M059J (cell line): ENCODE results near the gene ARHGAP25. TPM values are rescaled to one million over a fixed set of nuclear protein-coding genes. Genes with fewer than 3 reads are reported as not detected.

Experiments used
- DNase-seq: peaks from one replicate; pipeline ENCODE4 v3.0.0-alpha.2; 2012; ENCODE audit warnings: low read depth
- total RNA-seq: library from RNA; depleted of rRNA; stranded (reverse); fragments of >200 nt; shearing (Covaris generic); gene quantifications from 2 replicates; pipeline ENCODE4 v1.2.3, GENCODE V29; 2014

The ARHGAP25 gene
- total RNA-seq, 1 experiment from 2014 or later: 0.27 TPM

- no peak for DNase-seq
Observed at GRCh38 chr2:68742626-68743415, 8.2 kb downstream of the ARHGAP25 start.

DNA sequence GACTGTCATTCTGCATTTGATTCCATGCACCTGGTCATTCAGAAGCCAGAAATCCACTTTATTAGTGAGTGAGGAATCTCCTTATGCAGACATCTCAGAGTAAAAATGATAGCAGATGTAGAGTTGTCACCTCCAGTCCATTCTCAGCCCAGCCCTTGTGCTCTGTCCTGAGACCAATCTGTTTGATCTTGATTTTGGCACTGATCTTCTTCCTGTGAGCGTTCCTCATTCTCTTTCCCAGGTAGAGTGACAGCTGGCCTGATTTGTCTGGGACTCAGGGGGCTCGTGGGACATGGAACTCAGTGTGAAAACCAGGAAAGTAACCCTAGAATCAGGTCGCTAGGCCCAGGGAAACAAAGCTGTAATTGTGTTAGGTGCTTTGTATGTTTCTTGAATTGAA, 8.9 kb downstream of the ARHGAP25 start:
- DNase-seq: no peak

DNA sequence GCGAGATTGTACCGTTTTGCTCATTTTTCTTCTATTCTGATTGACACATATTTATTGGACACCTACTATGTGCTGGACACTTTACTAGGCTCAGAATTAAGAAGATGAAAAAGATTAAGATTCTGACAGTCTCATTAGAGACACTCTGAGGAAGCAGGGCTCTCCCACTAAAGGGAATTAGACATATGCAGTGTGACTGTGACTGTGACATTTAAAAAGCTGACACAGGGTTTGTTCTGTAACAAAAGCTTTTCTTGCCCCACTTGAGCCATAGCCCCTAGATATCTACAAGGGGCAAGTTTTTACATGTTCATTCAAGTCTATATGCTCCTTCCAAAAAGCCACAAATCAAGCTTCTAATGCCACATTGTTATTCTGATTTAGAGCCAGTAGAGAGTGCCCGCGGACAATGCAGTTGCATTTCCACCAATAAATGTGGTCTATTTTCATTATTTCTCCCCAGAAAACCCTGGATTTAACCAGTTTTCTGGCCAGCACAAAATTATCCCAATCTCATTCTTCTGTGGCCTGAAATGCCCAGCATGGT, 9.8 kb downstream of the ARHGAP25 start:
- DNase-seq: no peak

DNA sequence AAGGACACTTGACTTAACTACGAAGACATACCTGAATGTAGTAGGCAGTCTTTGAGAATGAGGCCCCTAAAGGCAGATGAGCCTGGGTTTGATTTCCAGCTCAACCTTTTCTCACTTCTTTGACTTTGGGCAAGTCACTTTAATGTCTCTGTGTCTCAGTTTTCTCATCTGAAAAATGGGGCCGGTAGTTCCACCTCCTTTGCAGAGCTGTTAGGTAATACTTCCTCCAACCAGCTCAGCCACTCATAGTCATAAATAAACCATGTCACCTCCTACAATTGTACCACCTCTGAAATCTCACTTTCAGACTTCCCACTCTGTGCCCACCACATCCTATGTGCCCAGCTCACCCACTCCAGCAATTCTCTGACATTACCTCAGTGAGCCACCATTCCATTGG, 10.4 kb downstream of the ARHGAP25 start:
- no peak for DNase-seq

DNA sequence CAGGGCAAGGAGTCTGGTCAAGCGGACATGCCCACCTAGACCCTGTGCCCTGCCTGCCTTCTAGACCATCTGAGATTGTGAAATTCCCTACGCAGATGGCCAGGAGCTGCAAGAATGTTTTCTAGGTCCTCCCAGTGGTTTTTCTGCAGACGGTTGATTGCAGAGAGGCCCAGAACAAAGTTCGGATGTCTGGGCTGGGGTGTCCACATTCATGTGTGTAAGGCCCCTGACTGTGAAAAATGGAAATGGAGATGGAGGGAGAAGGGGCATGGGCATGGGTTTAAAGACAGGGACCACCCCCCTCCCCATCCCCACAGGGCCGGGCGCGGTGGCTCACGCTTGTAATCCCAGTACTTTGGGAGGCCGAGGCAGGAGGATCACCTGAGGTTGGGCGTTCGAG, 11.8 kb downstream of the ARHGAP25 start:
- no peak for DNase-seq

DNA sequence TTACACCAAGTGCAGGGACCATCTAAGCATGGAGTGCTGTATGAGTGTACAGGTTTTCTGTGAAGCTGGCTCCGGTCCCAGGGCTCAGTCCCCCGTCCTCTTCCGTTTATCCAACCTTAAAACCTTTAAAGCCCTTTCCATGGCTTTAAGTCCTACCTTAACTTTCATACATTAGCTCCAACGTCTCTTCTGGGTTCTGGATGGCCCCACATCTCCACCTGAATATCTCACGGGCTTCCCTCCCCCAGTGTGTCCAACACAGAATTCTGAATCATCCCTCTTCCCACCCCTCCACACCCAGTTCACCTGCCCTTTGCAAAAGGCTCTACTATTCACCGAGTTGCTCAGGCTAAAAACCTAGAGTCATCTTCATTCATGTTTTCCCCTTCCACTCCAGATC, 12.8 kb downstream of the ARHGAP25 start:
- DNase-seq: no peak

DNA sequence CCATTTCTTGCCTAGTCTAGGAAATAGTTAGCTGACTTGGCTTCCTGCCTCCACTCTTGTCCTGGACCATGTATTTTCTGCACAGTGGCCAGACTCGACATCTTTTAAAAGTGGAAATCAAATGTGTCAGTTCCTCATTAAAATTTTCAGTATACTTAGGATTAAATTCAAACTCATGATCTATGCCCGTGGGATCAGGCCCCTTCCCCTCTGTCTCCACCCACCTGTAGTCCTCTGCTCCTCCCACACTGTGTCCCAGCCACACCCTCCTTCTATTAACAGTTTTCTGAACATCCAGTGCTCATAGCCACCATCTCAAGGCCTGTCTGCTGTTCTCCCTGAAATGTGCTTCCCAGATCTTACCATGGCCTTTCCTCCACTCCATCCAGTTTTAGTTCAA, 13.3 kb downstream of the ARHGAP25 start:
- no peak for DNase-seq

DNA sequence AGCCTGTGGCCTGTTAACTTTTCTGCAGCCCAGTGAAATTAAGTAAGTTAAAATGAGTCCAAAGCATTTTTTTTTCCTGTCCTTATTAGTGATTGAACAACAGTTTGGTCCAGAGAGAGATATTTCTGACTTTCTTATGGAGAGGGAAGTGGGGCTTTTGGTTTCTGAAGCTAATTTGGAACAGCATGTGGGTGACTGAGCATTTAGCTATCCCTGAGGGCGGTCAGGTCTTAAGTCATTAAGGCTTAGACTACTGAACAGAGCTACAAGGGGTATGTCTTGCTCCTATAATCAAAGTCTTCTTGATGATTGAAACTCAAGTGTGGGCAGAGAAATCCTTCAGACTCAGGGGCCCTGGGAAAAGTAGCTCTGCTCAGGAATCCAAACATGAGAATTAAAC, 14.0 kb downstream of the ARHGAP25 start:
- no peak for DNase-seq

DNA sequence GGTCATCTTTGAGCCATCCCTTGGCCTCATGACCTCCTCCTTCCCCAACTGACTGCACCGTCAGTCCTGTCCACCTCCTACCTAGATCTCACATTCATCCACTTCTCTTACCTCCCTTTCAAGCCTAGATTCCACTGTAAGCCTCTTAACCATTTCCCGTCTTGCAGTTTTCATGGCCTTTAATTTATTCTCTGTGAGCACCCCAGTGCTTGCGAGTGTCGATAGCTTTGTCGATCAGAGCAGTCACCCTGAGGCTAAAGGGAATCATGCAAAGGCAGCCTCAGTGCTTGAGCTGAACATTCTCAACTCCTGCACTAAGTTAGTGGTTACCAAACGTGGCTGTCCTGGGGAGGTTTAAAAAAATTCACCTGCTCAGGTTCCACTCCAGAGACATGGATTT, 14.7 kb downstream of the ARHGAP25 start:
- DNase-seq: no peak

DNA sequence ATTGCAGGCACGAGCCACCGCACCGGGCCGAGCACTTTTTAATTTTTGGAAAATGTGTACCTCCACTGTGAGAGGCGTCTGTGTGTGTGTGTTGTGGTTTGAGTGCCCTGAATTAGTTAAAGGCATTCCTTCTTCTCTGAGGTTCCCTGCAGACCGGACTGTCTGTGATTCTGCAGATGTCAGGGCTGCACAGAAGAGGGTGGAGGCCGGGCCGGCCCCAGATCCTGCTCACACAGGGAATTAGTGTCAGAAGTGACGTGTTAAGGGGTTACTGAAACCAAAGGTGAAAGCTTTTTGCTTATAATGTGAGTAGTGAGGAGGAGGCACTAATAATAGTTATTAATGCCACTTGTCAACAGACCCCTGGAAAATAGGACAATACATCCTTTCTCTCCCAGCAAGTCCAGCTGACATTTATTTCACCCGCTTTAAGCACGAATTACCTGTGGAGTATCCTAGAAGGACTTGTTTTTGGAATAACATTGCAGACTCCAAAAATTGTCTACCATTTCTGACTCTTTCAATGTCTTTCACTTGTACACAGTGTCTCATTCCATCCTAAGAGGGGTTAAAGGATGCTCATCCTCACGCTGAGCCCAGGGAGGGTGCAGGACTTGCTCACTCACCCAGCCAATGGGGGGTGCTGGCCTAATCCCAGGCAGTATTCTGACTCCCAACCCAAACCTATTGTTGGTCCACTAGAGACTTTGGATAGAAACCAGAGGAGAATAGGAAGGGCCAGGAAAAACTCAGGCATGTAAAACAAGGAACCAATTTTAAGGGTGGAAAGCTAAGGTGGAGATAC, 16.2 kb downstream of the ARHGAP25 start:
- no peak for DNase-seq

DNA sequence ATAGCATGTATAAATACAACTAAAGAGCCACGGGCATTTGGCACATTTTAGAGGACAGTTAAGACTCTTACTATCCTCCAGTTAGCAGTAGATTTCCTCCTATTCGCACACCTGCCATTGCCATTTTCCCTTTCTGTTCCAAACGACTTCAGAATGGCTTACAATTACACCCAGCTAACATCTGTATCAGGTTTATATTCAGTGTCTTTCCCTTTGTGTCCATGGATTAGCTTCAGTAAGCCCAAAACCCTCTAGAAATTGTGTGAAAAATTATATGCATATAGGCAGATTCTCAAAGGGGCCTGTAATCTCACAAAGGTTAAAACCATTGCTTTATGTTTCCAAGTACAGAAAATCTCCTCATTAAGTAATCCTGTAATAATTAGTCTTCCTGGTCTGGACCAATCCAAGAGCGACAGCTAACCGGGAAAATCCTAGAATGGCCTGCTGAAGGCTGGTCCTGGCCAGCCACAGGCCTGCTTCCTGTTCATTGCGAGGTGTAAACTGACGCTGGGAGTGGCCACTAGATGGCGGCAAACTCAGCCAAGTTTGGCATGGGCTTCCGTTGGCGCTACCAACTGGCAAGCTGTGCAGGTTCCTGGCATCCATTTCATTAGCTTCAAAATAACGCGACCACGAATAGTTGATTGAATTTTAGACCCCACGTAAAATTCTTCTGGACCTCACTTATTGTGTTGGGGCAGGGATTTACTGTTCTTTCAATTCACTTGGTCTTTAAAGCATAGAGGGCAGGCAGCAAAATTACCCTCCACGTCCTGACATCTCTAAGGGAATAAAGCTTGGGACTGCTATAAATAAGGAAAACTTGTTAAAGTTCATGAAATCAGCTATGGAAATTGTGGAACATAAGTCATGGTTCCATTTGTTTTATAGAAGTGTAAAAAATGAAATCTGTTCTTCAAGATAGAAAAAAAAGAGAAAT, 17.1 kb downstream of the ARHGAP25 start:
- peak; percentile 82 for DNase-seq

DNA sequence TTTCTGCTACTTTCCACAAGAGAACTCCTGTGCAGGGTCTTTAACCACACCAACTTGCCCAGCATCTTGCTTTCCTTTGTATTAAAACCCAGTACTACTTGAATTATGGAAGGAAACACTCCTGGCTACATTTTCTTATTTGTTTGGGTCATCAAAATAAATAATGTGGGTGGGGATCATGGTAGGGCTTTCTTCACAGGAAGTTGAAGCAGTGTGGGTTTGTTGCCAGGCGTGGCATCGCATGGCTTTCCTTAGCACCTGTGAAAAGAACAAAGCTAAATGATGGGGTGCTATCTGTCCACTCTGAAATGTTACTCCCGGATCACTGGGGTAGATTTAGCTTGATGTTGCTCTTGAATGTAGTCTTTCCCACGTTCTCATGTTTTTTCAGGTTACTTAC, 18.7 kb downstream of the ARHGAP25 start:
- DNase-seq: no peak

DNA sequence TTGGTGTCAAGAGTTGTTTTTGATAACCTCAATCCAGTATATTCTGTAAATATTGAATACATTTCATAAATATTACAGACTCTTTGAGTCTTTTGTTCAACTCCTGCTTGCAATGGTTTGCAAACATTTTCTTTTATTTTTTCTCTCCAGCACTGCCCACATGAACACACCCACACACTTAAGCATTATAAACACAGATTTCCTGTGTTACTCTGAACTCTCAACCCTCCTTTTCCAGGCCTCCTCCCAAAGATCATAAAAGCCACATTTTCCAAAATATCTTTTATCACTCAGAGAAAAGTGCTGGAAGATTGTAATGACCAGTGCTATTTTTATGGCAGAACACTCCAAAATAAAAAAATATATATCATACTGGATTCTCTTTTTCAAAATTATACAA, 20.5 kb downstream of the ARHGAP25 start:
- DNase-seq: no peak

GRCh38 chr2:68756178-68756577, 21.6 kb downstream of the ARHGAP25 start:
- no peak for DNase-seq

GRCh38 chr2:68757081-68757480, 22.5 kb downstream of the ARHGAP25 start:
- DNase-seq: no peak

DNA sequence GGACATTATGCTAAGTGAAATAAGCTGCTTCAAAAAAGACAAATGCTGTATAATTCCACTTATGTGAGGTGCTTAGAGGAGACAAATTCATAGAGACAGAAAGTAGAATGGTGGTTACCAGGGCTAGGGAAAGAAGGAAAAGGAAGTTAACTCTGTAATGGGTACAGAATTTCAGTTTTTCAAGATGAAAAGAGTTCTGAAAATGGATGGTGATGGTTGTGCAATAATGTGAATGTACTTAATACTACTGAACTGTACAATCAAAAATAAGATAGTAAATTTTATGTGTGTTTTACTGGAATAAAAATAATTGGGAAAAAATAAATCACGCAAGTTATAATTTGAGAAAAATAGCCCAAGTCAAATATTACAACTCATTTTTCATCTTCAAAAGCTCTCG, 27.5 kb downstream of the ARHGAP25 start:
- no peak for DNase-seq

- DNase-seq: no peak
Observed at GRCh38 chr2:68762665-68763064, 28.1 kb downstream of the ARHGAP25 start.

- peak; percentile 54 for DNase-seq
Observed at GRCh38 chr2:68764041-68764805, 29.6 kb downstream of the ARHGAP25 start.

DNA sequence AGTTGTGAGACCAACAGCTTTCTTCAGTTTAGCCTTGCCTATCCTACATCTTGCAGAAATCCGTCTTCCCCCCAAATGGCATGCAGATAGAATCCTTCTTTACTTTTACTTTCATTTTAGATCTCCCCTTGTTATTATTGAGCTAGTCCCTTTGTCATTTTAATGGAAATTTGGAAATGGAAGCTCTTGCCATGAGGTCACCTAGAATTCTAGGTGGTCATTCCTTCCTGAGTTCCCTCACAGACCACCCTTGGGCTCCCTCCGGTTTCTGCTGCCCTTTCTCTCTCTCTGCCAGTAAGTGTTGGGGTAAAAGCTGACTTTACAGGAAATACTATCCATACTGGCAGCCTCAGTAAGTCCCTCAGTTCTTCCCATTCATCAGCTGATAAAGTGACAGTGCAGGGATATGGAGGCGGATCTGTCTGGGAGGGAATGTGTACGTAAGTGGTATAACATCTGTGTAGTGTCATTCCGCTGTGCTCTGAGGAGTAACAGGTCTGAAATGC, 30.2 kb downstream of the ARHGAP25 start:
- DNase-seq: no peak

DNA sequence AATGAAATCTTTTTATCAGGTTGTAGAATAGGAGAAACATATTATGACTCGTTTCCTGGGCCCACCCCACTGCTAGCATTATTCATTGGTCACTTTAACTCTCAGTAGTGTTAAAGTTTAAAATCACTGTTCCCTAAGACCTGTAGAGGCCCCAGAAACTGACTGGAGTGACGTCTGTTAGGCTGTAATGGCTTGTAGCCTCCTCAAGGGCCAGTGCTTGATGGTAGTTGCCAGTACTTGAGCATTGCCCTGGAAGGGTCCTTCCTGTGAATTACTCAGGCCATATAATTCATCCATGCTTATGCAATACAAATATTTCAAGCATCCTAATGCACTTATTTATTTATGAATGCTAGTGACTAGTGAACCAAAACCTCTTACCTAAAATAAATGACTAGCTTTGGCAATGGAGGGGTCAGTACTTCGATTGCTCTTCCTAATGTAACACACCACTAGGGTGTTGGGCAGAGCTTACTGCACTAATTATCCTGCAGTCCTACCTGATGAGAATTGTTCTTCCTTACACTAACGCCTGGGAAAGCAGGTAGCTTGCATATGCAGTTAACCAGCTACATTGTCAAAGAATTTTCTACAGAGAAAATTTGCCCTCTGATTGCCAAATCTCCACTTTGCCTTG, 31.2 kb downstream of the ARHGAP25 start:
- peak; percentile 8 for DNase-seq
